Activated CD8-positive, alpha-beta memory T cell treated with anti-CD3 and anti-CD28 coated beads, Interleukin-2, amount 50 U/mL, for 24 hours (primary cell): Measurements from ENCODE around the gene SLC7A5.
"Not testable (repeated sequence)": the region's sequence is repeated elsewhere in the genome, so short reads cannot be mapped to it uniquely, and the experiment has no call there.

ENCODE experiments used
- DNase-seq: peaks from one replicate; pipeline ENCODE4 v3.0.0-alpha.2; 2020; ENCODE audit errors: extremely low read depth

The SLC7A5 gene

GRCh38 chr16:87822108-87822970, 47.0 kb downstream of the SLC7A5 start:
- no peak for DNase-seq

GRCh38 chr16:87821376-87822107, 47.8 kb downstream of the SLC7A5 start:
- DNase-seq, result no peak

- no peak for DNase-seq
Measured at GRCh38 chr16:87819983-87820382, 49.3 kb downstream of the SLC7A5 start.

GRCh38 chr16:87819282-87819681, 50.0 kb downstream of the SLC7A5 start:
- no peak for DNase-seq

- no peak for DNase-seq
Measured at GRCh38 chr16:87818533-87819161, 50.7 kb downstream of the SLC7A5 start.

- DNase-seq, result no peak
Measured at GRCh38 chr16:87817910-87818309, 51.4 kb downstream of the SLC7A5 start.

GRCh38 chr16:87817370-87817769, 51.9 kb downstream of the SLC7A5 start:
- not testable (repeated sequence) for DNase-seq

- no peak for DNase-seq
Measured at GRCh38 chr16:87816507-87817100, 52.7 kb downstream of the SLC7A5 start.

GRCh38 chr16:87815567-87815966, 53.7 kb downstream of the SLC7A5 start:
- no peak for DNase-seq

- no peak for DNase-seq
Measured at GRCh38 chr16:87812200-87812656, 57.1 kb downstream of the SLC7A5 start.

- not testable (repeated sequence) for DNase-seq
Measured at GRCh38 chr16:87811454-87811853, 57.9 kb downstream of the SLC7A5 start.

- no peak for DNase-seq
Measured at GRCh38 chr16:87809150-87809902, 60.0 kb downstream of the SLC7A5 start.

- DNase-seq, result no peak
Measured at GRCh38 chr16:87808108-87808507, 61.2 kb downstream of the SLC7A5 start.

GRCh38 chr16:87806641-87807546, 62.4 kb downstream of the SLC7A5 start:
- DNase-seq, result no peak

- no peak for DNase-seq
Measured at GRCh38 chr16:87806261-87806640, 63.1 kb downstream of the SLC7A5 start.

- no peak for DNase-seq
Measured at GRCh38 chr16:87803385-87803784, 65.9 kb downstream of the SLC7A5 start.

- DNase-seq, result no peak
Measured at GRCh38 chr16:87802670-87803069, 66.6 kb downstream of the SLC7A5 start.

- DNase-seq, result no peak
Measured at GRCh38 chr16:87801679-87802259, 67.5 kb downstream of the SLC7A5 start.

GRCh38 chr16:87800497-87800896, 68.8 kb downstream of the SLC7A5 start:
- DNase-seq, result no peak

GRCh38 chr16:87795336-87795735, 74.0 kb downstream of the SLC7A5 start:
- DNase-seq, result no peak
